NT2/D1 (cell line): Measurements from ENCODE around the gene NRXN3.

Source experiments
- SUZ12 ChIP-seq: IDR thresholded peaks from 2 replicates; pipeline ENCODE4 v1.6.1; 2011; ENCODE audit not compliant: insufficient read length, insufficient read depth; ENCODE audit errors: extremely low read depth
- YY1 ChIP-seq: IDR thresholded peaks from 2 replicates; pipeline ENCODE4 v1.6.1; 2011; ENCODE audit not compliant: insufficient read length, insufficient read depth
- ZNF274 ChIP-seq: IDR thresholded peaks from 2 replicates; pipeline ENCODE4 v1.6.1; 2011; ENCODE audit warnings: mild to moderate bottlenecking, low read depth, low read length

GRCh38 chr14:78617735-78618134 is 447.6 kb downstream of the NRXN3 start:
- TF ChIP-seq SUZ12 (no peak), YY1 (no peak), ZNF274 (no peak)
